Heart left ventricle (tissue), 13 donors: ENCODE results near the gene CAPN9.

Source experiments
- CTCF ChIP-seq, 12 donors: fragments of 200-600 bp; sonication (generic) in 4 of 12; IDR thresholded peaks; one replicate each; pipeline versions ENCODE4 v1.5.0 to v1.8.0; 2018 to 2022; ENCODE audit warnings: antibody characterized with exemption in 12 of 12, mild to moderate bottlenecking in 5 of 12
- POLR2A ChIP-seq, 2 donors: fragments of 450-650 bp; IDR thresholded peaks; one replicate each; pipeline ENCODE4 v1.6.1; 2017; ENCODE audit warnings: antibody characterized with exemption in 2 of 2, mild to moderate bottlenecking in 2 of 2, moderate library complexity in 2 of 2
- donor health status: ischemic (EF 13 %, LVEDD 7.1; RV severe dilation, severe dysfunction).
- donor health status: DM: no; HTN: yes; CAD: no.
- donor health status: DM: no; HTN: no; CAD: no.
- donor health status: ischemic (EF 25% LVEDD 6.9; RV normal size, moderate dysfunction).
- donor health status: ischemic (EF 25% LVEDD 5.7; RV mildly dilated, moderate dysfunction).
- donor health status: ischemic (EF 35%, LVEDD 5.7; RV mildly dilated, moderate dysfunction).
- donor health status: nonischemic (EF 11% LVEDD 7.7; RV severe dilation, severe dysfunction).
- donor health status: DM: yes; HTN: yes; CAD: no.
- donor health status: PGD.
- donor health status: ischemic (EF 29% LVEDD 5.4; RV normal size, mild dysfunction).
- donor health status: nonischemic (EF 23%, LVEDD 6.1; RV moderate dilation, normal function).

- TF ChIP-seq CTCF (IDR thresholded peaks at IDR 0.05) (no peak), POLR2A (IDR thresholded peaks at IDR 0.05) (no peak)
Measured at GRCh38 chr1:230818901-230819300, 71.7 kb downstream of the CAPN9 start.
